CD14-positive monocyte (primary cell): ENCODE measurements around the gene REL. TPM values are rescaled to one million over a fixed set of nuclear protein-coding genes. Genes with fewer than 3 reads are reported as not detected.

ENCODE experiments used
- DNase-seq, 3 donors: peaks; one replicate each; pipeline ENCODE4 v3.0.0-alpha.2; 2011 to 2022
- H2AFZ ChIP-seq: 2 replicates; pipeline ENCODE4 v1.6.0; 2012; ENCODE audit warnings: mild to moderate bottlenecking, low read depth, low read length, inconsistent platforms; ENCODE audit not compliant: insufficient read depth, poor library complexity, severe bottlenecking
- H3K27ac ChIP-seq, 2 donors: 1 replicate in 1 of 2; 2 replicates in 1 of 2; pipeline ENCODE4 v1.5.1; 2012 to 2013; ENCODE audit warnings: low read length in 2 of 2, control low read depth in 1 of 2, inconsistent platforms in 1 of 2, low read depth in 1 of 2, mild to moderate bottlenecking in 1 of 2
- H3K27me3 ChIP-seq, 2 donors: one replicate each; pipeline versions ENCODE4 v1.6.0 to v1.6.1; 2011 to 2013; ENCODE audit warnings: low read length in 2 of 2; ENCODE audit not compliant: control insufficient read depth in 2 of 2, insufficient read depth in 2 of 2
- H3K36me3 ChIP-seq, 2 donors: replicated peaks in 1 of 2; 1 replicate in 1 of 2; 2 replicates in 1 of 2; pipeline versions ENCODE4 v1.5.1 to v1.6.1; 2012 to 2013; ENCODE audit warnings: low read length in 2 of 2, control low read depth in 1 of 2, inconsistent platforms in 1 of 2, mild to moderate bottlenecking in 1 of 2; ENCODE audit not compliant: insufficient read depth in 2 of 2, control insufficient read depth in 1 of 2
- H3K4me1 ChIP-seq, 2 donors: 1 replicate in 1 of 2; 2 replicates in 1 of 2; pipeline versions ENCODE4 v1.5.1 to v1.6.1; 2012 to 2013; ENCODE audit warnings: low read length in 2 of 2, control low read depth in 1 of 2, inconsistent platforms in 1 of 2, mild to moderate bottlenecking in 1 of 2, moderate library complexity in 1 of 2; ENCODE audit not compliant: insufficient read depth in 2 of 2, control insufficient read depth in 1 of 2
- H3K4me2 ChIP-seq: replicated peaks from 2 replicates; pipeline ENCODE3; 2012; ENCODE audit warnings: low read length, moderate library complexity, mild to moderate bottlenecking; ENCODE audit not compliant: poor library complexity, severe bottlenecking; ENCODE audit errors: extremely low read depth
- H3K4me3 ChIP-seq, 3 experiments: fragments of 200-600 bp in 1 of 3; sonication (generic) in 1 of 3; replicated peaks in 1 of 3; 1 replicate in 2 of 3; 2 replicates in 1 of 3; pipeline ENCODE4 v1.5.1; 2011 to 2013; ENCODE audit warnings: low read length in 3 of 3, mild to moderate bottlenecking in 3 of 3, control low read depth in 2 of 3, low read depth in 2 of 3, inconsistent platforms in 1 of 3, moderate library complexity in 1 of 3
- H3K79me2 ChIP-seq: 2 replicates; pipeline ENCODE4 v1.6.0; 2012; ENCODE audit warnings: mild to moderate bottlenecking, control low read depth, inconsistent platforms, low read length, moderate library complexity; ENCODE audit not compliant: insufficient read depth
- H3K9ac ChIP-seq: 2 replicates; pipeline ENCODE4 v1.6.0; 2017; ENCODE audit warnings: low read length, mild to moderate bottlenecking; ENCODE audit not compliant: insufficient read depth, poor library complexity, severe bottlenecking
- H3K9me3 ChIP-seq, 2 donors: replicated peaks in 1 of 2; 1 replicate in 1 of 2; 2 replicates in 1 of 2; pipeline versions ENCODE4 v1.5.1 to v1.6.1; 2012 to 2013; ENCODE audit warnings: low read length in 2 of 2, control low read depth in 1 of 2; ENCODE audit not compliant: control insufficient read depth in 1 of 2, insufficient read depth in 1 of 2
- H4K20me1 ChIP-seq: 2 replicates; pipeline ENCODE4 v1.6.0; 2012; ENCODE audit warnings: mild to moderate bottlenecking, low read length, control low read depth, moderate library complexity; ENCODE audit not compliant: insufficient read depth
- H3K27ac Mint-ChIP-seq, 7 donors: one replicate each; pipeline ENCODE4 v1.8.0; 2020; ENCODE audit warnings: mild to moderate bottlenecking in 7 of 7, mixed read lengths in 7 of 7, moderate library complexity in 6 of 7, inconsistent platforms in 2 of 7
- H3K27me3 Mint-ChIP-seq, 3 donors: one replicate each; pipeline ENCODE4 v1.8.0; 2021 to 2022; ENCODE audit warnings: low read depth in 3 of 3, mild to moderate bottlenecking in 3 of 3, mixed read lengths in 3 of 3, moderate library complexity in 3 of 3, inconsistent platforms in 1 of 3
- H3K36me3 Mint-ChIP-seq, 2 donors: one replicate each; pipeline ENCODE4 v1.8.0; 2020; ENCODE audit warnings: mixed read lengths in 2 of 2, inconsistent platforms in 1 of 2, mild to moderate bottlenecking in 1 of 2
- H3K4me1 Mint-ChIP-seq: one replicate; pipeline ENCODE4 v1.8.0; 2020; ENCODE audit warnings: mild to moderate bottlenecking, mixed read lengths
- H3K4me3 Mint-ChIP-seq, 2 donors: one replicate each; pipeline ENCODE4 v1.8.0; 2020; ENCODE audit warnings: mild to moderate bottlenecking in 2 of 2, mixed read lengths in 2 of 2, moderate library complexity in 1 of 2
- H3K9me3 Mint-ChIP-seq, 7 donors: one replicate each; pipeline ENCODE4 v1.8.0; 2020 to 2022; ENCODE audit warnings: mixed read lengths in 7 of 7, mild to moderate bottlenecking in 6 of 7, moderate library complexity in 6 of 7, inconsistent platforms in 2 of 7
- WGBS: methylation state at CpG from one replicate; pipeline ENCODE4 v1.1.5; 2013; ENCODE audit warnings: missing lambda C conversion rate; ENCODE audit not compliant: insufficient coverage; 5-methylcytosine and 5-hydroxymethylcytosine counted together
- intact Hi-C, 2 donors: fragments of 100-400 bp; cut with micrococcal nuclease; formaldehyde crosslinking; loops; one replicate each; pipeline versions ENCODE4 v1.15.0 to v1.15.1; 2023
- polyA plus RNA-seq, 3 donors: library from polyadenylated mRNA; depleted of rRNA in 1 of 3; unstranded in 2 of 3; stranded (reverse) in 1 of 3; fragments of 300-500 nt in 2 of 3; fragments of >200 nt in 1 of 3; fragmentation: Illumina TruSeq in 2 of 3; gene quantifications; 1 replicate in 2 of 3; 2 replicates in 1 of 3; pipeline ENCODE4 v1.2.3, GENCODE V29; 2012 to 2021
- TF ChIP-seq, protein P1 (sequence below): fragments of 200-600 bp; IDR thresholded peaks from one replicate; pipeline ENCODE4 v1.8.0; 2022; ENCODE audit warnings: antibody characterized with exemption, mild to moderate bottlenecking

Gene REL
- polyA plus RNA-seq, 3 donors: 18.3 to 34.3 (median 20.3) TPM

DNA sequence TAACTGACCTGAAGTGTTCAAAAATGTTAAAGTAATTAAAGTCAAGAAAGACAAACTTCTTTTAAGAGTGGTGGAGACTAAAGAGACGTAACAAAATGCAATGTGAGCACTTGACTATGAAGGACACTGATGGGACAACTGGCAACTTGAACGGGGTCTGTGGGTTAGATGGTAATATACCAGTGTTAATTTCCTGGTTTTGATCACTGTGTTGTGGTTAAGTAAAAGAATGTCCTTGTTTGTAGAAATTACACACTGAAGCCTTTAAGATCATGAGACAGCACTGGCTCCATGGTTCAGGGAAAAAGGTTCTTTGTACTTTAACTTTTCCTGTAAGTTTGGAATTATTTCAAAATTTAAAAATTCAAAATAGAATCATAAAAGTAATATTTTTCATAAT, 58.2 kb downstream of the REL start:
- H3K27me3 Mint-ChIP-seq: peaks cover 0 to 2% (median 1%) of the 10 kb centered on the region in 3 donors
- no peak for DNase-seq
- H3K27ac Mint-ChIP-seq: no peak overlapping the region
- 63% methylated on average over 2 of the region's 2 CpGs for WGBS
- no peak overlapping the region for H3K27ac ChIP-seq
- H3K4me1 ChIP-seq: peaks cover 23 to 25% of the 10 kb centered on the region in 2 donors
- H2AFZ ChIP-seq: no peak overlapping the region
- H4K20me1 ChIP-seq: peaks cover 29% of the 10 kb centered on the region
- H3K9ac ChIP-seq: no peak overlapping the region
- no peaks in the 10 kb centered on the region for H3K9me3 Mint-ChIP-seq
- peaks cover 0 to 22% of the 10 kb centered on the region in 2 donors for H3K36me3 ChIP-seq
- no peaks in the 10 kb centered on the region for H3K9me3 ChIP-seq
- peaks cover 31% of the 10 kb centered on the region for H3K4me1 Mint-ChIP-seq
- H3K4me3 ChIP-seq: no peak overlapping the region
- H3K79me2 ChIP-seq: no peaks in the 10 kb centered on the region
- intact Hi-C loops: no loop called here
- H3K27me3 ChIP-seq: no peaks in the 10 kb centered on the region
- H3K4me2 ChIP-seq: no peak overlapping the region
- TF ChIP-seq, protein P1, sequence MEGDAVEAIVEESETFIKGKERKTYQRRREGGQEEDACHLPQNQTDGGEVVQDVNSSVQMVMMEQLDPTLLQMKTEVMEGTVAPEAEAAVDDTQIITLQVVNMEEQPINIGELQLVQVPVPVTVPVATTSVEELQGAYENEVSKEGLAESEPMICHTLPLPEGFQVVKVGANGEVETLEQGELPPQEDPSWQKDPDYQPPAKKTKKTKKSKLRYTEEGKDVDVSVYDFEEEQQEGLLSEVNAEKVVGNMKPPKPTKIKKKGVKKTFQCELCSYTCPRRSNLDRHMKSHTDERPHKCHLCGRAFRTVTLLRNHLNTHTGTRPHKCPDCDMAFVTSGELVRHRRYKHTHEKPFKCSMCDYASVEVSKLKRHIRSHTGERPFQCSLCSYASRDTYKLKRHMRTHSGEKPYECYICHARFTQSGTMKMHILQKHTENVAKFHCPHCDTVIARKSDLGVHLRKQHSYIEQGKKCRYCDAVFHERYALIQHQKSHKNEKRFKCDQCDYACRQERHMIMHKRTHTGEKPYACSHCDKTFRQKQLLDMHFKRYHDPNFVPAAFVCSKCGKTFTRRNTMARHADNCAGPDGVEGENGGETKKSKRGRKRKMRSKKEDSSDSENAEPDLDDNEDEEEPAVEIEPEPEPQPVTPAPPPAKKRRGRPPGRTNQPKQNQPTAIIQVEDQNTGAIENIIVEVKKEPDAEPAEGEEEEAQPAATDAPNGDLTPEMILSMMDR: no peak
- no peak overlapping the region for H3K4me3 Mint-ChIP-seq
- peaks cover 50 to 57% of the 10 kb centered on the region in 2 donors for H3K36me3 Mint-ChIP-seq

DNA sequence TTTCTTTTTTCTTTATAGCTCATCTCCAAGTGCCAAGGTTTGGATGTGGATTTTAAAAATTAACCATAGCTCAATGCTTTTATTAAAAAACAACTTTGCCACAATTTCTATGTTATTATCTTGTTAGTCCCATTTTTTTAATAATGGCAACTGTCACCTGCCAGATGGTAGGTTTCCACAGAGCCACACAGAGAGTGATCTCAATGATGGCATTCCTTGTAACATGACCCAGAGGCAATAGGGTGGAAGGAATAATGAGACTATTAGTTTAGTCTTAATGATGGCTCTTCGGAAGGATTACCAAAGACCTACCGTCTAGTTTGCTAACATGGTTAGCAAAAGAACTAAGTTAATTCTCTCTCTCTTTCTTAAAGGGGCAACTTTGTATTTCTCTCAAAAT, 64.0 kb downstream of the REL start:
- Histone ChIP-seq H3K79me2 (no peaks in the 10 kb centered on the region), H3K9me3 (peaks cover 0 to 4% of the 10 kb centered on the region in 2 donors), H3K27ac (no peak overlapping the region), H3K27me3 (no peaks in the 10 kb centered on the region), H3K4me1 (no peaks in the 10 kb centered on the region), H3K36me3 (peaks cover 0 to 7% of the 10 kb centered on the region in 2 donors), H3K9ac (no peak overlapping the region), H3K4me3 (no peak overlapping the region), H4K20me1 (no peaks in the 10 kb centered on the region), H3K4me2 (no peak overlapping the region), H2AFZ (no peak overlapping the region)
- Mint-ChIP-seq H3K27me3 (no peaks in the 10 kb centered on the region), H3K9me3 (peaks cover 0 to 7% (median 2%) of the 10 kb centered on the region in 7 donors), H3K36me3 (peaks cover 35% of the 10 kb centered on the region in 2 donors), H3K27ac (no peak overlapping the region), H3K4me3 (no peak overlapping the region), H3K4me1 (no peaks in the 10 kb centered on the region)
- TF ChIP-seq, protein P1: no peak
- intact Hi-C loops: no loop called here
- DNase-seq: no peak
- WGBS: no CpG with 5 or more reads among the region's 2 CpGs
